A172 (cell line): ENCODE data around the gene PELI3. TPM values are rescaled to one million over a fixed set of nuclear protein-coding genes. Genes with fewer than 3 reads are reported as not detected.
A peak's percentile ranks its signal among the peaks of the same experiment; 100 is the strongest.
"Not testable (repeated sequence)": the region's sequence is repeated elsewhere in the genome, so short reads cannot be mapped to it uniquely, and the experiment has no call there.

Experiments
- DNase-seq: peaks from one replicate; pipeline ENCODE4 v3.0.0-alpha.2; 2015; ENCODE audit warnings: low spot score
- total RNA-seq: library from RNA; depleted of rRNA; stranded (reverse); fragments of >200 nt; shearing (Covaris generic); gene quantifications from 2 replicates; pipeline ENCODE4 v1.2.3, GENCODE V29; 2014; rRNA removed

The PELI3 gene, protein sequence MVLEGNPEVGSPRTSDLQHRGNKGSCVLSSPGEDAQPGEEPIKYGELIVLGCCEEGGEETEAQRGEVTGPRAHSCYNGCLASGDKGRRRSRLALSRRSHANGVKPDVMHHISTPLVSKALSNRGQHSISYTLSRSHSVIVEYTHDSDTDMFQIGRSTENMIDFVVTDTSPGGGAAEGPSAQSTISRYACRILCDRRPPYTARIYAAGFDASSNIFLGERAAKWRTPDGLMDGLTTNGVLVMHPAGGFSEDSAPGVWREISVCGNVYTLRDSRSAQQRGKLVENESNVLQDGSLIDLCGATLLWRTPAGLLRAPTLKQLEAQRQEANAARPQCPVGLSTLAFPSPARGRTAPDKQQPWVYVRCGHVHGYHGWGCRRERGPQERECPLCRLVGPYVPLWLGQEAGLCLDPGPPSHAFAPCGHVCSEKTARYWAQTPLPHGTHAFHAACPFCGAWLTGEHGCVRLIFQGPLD
- total RNA-seq = 13.3 and 16.1 TPM in 2 replicates

DNA sequence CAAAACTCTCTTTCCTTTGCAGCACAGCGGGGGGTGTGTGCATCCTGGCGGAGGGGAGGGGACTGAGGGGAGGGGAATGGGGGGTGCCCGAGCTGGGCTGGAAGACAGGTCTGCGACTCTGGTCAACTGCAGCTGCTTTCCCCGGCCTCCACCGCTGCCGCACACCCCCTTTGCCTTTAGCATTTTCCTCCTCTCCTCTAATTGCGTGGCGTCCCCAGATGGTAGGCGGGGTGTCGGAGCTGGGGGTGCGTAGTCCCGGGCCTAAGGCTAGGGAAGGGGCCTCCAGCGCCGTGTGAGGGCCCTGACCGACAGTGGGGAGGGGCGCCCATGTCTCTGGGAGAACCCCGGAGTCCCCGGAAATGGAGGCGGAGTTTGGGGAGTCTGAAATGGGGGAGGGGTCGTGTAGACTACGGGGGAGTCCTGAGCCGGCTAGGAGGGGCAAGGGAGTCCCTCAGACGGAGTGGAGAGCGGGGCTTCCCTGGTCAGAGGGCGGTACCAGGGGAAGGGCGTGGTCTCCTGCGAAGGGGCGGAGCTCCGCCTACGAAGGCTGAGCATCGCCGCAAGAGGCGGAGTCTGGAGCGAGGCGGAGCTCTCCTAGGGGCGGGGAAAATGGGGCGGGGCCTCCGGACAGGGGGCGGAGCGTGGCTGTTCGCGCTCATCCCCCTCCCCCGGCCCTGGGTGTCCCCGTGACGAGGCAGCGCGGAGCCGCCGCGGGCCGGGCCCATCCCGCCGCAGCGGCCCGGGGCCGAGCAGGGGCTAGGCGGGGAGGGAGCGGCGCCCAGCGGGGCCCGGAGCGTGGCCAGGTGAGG lies at the start of gene PELI3:
Gene PELI3, plus strand, starts transcription at position 681 of the 809 bp plus-strand sequence. CDS start 1,224 bp downstream, outside the sequence.
- DNase-seq = peak; percentile 79

DNA sequence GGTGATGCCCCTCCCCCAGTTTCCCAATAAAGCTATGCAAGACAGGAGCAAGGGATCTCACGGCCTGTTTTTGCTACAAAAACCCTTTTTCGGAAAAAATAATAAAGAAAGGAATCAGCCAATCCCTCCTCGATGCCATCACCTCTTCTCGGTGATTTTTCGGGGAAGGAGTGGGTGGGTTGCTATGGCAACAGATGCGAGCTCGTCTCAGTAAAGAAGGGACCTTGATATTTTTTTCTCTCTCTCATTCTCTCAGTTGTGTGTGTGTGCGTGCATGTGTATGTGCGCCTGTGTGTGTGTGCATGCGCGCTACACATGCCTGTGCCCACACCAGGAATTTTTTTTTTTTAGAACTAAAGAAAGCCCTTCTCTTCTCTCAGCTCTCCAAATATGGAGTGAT lies 49.7 kb upstream of the PELI3 start:
- no peak for DNase-seq

DNA sequence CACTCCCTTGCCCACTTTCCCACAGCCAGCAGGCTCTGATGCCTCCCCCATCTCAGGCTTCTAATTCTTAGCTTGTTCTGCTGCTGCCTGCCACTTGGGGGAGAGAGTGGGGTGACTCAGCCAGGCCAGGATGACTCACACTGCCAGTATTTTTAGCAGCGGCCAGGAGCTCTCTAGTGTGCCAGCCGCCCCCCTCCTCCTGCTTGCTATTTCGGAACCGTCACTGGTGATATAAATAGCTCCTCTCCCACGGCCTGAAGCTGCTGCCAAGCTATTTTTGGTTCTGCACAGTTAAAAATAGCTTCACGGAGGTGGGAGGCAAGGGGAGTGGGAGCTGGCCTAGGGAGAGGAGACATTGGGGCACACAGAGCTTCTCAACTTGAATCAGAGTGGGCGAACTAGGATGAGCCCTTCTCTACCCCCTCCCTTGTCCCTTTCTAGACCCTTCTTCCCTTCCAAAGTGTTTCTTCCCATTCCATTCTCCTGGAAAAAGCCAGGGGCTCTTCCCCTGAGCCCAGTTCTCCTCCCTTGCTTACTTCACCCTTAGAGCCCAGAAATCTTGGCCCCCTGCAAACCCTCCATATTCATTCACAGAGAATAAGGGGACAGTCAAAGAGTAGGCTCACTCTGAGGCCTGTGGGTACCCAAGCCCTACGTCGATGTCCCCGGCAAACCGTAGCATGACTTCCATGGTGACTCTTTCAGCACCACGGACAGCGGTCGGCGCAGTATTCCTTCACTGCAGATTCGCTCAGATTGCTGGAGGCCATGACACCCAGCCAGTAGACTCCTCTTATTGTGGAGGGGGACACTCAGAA lies 48.3 kb upstream of the PELI3 start:
- peak; percentile 96 for DNase-seq

DNA sequence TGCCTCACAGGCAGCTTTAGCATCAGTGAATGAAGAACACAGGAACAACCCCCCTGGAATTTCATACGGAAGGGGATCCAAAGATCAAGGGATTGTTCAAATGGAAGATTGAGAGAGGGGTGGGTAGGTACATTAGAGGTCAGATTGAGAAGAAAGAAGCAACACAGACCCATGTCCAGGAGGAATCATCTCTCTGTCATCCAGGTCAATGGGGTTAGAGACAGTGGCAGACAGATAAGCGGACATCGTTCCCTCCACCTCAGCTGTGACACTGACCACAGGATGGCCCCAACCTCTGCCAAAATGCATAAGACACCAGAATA lies 47.8 kb upstream of the PELI3 start:
- DNase-seq = no peak

DNA sequence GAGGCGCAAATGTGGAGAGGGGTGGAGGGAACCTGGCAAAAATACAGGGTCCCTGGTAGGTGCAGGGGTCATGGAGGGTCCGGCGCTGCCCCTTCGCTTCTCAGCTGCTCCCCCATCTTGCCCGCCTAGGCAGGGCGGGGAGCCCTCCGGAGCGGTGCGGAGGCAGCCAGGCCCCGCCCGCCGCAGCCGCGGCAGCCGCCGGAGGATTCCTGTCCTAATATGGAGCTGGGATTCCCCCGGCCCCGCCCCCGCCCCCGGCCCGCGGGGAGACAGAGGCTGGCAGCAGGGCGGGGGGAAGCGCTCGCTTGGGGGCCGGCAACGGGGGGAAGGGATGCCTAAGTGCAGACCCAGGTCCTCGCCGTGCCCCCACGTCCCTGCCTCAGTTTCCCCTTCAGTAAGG lies 46.9 kb upstream of the PELI3 start:
- DNase-seq = no peak

DNA sequence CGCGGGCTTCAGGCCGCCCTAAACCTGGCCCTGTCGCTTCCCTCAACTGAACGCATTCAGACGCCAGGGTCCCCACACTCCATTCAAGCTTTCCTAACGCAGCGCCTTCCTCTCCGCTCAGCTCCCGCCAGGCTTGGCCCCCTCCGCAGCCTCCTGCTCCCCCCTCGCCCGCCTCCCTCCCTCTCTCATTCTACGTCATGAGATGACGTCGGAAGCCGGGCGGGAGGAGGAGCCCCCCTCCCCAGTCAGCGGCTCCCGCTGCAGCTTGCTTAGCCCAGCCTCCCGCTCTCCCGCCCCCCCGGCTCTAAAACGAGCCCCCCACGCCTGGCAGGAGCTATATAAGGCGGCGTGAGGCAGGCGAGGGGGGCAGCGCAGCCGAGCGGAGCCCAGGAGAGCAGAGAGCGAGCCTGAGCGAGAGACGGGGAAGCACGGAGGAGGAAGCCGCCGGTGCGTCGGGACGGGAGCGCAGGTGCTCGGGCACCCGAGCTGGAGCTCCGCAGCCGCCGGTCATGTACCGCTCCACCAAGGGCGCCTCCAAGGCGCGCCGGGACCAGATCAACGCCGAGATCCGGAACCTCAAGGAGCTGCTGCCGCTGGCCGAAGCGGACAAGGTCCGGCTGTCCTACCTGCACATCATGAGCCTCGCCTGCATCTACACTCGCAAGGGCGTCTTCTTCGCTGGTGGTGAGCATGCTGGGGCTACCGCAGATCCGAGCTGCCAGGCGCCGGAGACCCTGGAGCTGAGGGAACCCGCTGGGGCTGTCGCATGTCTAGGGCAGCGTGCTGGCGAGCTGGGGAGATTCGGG lies 45.8 kb upstream of the PELI3 start, which contains the start of gene NPAS4:
Gene NPAS4, plus strand, starts transcription at position 365 of the 806 bp plus-strand sequence. Its CDS starts 145 bp downstream, at position 510.
- no peak for DNase-seq

DNA sequence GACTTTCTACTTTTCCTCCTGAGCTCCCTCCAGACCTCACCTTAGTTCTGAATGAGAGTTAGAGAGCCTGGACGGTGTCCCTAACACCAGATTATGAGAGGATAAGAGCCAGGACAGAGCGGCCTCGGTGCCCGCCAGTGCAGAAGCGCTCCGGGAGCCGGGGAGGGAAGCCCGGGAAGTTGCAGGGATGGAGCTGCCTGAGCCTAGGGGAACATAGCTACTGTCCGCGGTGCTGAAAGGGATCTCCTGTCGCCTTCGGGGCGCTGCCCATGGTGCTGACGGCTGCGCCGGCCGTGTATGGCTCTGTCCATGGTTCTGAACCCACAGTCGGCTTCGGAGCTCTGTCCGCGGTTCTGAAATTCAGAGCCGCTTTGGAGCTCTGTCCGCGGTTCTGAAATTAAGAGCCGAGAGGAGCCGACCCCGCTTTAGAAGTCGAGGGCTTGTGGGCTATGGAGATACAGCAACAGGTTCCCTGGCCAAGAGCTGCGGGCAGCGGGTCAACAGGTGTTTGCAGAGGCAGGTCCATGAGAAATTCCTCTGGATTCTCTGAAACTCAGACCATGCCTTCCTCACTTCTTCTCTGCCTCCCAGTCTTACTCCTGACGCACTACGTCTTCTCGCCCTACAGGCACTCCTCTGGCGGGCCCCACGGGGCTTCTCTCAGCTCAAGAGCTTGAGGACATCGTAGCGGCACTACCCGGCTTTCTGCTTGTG lies 45.1 kb upstream of the PELI3 start:
- DNase-seq = peak; percentile 67

DNA sequence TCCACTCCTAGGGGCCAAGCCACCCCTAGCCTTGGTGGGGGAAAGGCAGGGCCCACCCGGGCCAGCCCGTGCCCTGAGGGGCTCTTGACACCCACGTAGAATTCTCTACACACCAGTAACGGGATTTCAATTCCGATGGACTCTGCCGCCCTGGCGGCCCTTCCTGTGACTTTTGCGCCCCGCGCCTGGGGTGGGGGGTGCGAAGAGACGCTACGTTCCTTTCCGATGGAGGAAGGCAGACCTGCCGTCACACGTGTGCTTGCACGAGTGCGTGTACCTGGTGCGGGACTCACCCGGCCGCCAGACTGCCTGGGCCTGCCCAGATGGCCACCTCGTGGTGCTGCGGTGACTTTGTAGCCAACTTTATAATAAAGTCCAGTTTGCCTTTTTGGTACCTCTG lies 40.4 kb upstream of the PELI3 start:
- no peak for DNase-seq

DNA sequence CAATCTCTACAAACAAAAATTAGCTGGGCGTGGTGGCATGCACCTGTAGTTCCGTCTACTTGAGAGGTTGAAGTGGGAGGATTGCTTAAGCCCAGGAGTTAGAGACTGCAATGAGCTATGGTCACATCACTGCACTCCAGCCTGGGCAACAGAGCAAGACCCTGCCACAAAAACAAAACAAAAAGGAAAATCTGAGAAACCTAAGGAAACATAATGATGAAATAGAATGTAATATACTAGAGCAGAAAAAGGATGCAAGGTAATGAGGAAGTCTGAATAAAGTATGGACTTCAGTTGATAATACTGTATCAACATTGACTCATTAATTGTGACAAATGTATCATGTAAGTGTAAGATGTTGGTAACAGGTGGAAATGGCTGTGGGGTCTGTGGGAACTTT lies 37.8 kb upstream of the PELI3 start:
- no peak for DNase-seq

DNA sequence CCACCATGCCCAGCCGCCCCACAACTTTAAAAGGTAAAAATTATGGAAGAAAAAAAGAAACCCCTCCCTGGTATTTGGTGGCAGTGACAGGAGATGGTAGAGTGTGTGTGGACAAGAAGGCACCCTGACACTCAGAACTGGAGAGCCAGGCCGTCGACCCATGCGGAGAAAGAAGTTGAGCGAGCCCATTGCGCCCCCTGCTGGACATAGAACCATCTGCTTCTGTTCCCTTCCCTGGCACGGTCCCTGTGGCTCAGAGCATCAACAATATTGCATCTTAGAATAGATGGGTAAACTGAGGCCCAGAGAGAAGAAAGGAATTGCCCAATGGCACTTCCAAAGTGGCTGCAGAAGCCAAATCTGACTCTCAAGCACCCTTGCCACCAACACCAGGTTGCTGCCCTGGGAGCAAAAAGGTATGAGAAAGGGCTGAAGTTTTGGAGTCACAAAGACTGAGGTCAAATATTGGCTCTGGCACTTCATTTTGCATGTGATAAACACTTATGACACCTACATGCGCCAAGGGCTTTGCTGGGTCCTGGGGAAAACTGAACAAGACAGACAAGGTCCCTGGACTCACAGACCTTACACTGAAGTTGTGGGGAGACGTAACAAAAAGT lies 36.6 kb upstream of the PELI3 start:
- peak; percentile 66 for DNase-seq

DNA sequence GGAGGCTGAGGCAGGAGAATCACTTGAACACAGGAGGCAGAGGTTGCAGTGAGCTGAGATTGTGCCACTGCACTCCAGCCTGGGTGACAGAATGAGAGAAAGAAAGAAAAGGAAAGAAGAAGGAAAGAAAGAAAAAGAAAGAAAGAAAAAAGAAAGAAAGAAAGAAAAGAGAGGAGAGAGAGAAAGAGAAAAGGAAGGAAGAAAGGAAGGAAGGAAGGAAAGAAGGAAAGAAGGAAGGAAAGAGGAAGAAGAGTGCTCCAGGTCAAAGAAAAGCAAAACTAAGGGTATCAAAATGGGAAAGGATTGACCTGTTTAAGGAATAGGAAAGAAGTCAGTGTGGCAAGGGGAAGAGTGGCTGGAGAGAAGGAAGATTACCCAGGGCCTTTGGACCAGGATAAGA lies 35.4 kb upstream of the PELI3 start:
- not testable (repeated sequence) for DNase-seq

DNA sequence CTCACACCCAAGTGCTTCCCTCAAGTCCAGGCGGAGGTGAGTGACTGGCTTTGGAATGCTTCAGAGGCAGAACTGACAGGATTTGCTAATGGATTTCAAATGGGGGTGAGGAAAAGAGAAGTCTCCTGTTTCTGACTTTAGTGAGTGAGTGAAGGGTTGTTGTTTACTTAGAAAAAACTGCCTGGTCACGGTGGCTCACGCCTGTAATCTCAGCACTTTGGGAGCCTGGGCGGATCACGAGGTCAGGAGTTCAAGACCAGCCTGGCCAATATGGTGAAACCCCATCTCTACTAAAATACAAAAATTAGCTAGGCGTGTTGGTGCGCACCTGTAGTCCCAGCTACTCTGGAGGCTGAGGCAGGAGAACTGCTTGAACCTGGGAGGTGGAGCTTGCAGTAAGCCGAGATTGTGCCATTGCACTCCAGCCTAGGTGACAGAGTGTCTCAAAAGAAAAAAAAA lies 34.8 kb upstream of the PELI3 start:
- not testable (repeated sequence) for DNase-seq

DNA sequence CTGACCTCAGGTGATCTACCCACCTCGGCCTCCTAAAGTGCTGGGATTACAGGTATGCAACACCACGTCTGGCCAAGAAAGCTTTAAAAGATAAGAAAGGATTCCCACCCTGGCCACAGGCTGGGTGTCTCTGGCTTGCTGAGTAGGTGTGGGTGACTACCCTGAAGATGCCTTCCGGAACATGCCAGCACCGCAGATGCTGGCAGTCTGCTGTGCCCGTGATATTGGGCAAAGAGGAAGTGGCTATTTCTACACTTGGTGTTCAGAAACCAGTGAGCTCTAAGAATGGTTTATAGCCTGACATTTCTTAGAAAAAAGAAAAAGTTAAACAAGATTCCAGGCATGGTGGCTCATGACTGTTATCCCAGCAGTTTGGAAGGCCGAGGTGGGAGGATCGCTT lies 34.1 kb upstream of the PELI3 start:
- DNase-seq = no peak

DNA sequence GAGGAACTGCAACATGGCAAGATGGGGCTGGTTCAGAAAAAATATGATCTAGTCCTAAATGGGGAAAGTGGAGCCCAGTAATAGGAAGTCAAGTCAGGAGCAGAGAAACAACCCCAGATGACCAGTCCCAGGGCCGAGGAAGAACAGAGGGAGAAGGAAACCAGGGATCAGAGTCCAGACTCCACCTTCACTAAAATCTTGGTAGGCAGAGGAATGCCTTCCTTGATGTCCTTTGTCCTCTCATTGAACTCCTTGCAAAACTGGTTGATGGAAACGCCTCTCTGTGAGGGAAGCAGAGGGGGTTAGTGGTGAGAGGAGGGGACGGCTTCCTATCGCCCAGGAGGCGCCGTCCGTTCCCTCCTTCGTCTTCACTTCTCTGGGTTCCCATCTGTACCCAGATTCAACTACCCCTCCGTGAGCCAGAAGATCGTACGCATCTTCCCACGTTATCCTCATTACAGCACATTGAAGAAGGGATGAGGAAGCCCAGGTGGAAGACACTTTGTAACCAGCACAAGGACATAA lies 28.7 kb upstream of the PELI3 start:
- DNase-seq = peak; percentile 5

DNA sequence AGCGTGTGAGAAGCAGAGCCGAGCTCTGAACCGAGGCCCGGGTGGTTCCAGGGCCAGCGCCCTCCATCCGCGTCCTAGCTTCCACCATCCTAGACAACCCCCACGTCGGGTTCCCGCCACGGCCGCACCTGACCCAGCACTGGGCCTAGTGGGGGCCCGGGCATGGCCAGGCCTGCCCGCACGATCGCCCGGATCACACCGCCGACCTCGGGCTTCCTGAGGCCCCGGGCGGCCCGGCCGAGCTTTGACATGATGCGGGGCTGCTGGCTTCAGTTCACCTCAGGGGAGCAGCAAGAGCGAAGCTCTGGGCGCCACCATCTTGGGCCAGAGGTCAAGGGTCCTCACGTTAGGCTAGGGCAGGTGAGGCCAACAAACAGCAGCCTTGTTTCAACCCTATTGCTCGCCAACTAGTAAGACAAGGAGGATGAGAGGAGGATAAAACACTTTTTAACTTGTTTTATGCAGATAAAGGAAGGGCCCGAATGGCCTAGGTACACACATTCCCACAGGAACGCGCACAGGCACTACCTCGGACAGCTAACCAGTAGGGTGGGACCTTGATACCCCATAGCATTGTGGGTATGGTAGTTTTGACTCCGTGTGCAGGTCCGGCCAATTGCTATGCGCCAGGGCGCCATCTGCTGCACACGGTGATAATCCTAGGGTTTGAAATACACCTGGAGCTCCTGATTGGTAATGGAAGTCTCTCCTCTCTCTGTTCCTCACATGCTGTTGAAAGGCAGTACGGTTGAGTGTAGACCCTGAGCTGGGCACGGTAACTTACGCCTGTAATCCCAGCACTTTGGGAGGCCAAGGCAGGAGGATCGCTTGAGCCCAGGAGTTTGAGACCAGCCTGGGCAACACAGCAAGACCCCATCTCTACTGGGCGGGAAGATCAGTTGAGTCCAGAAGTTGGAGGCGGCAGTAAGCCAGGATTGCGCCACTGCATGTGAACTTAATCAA lies 27.9 kb upstream of the PELI3 start, which contains the start of gene MRPL11:
Gene MRPL11, minus strand, starts transcription at position 345 of the 963 bp plus-strand sequence. Its CDS starts 94 bp downstream, at position 251.
- peak; percentile 90 for DNase-seq

DNA sequence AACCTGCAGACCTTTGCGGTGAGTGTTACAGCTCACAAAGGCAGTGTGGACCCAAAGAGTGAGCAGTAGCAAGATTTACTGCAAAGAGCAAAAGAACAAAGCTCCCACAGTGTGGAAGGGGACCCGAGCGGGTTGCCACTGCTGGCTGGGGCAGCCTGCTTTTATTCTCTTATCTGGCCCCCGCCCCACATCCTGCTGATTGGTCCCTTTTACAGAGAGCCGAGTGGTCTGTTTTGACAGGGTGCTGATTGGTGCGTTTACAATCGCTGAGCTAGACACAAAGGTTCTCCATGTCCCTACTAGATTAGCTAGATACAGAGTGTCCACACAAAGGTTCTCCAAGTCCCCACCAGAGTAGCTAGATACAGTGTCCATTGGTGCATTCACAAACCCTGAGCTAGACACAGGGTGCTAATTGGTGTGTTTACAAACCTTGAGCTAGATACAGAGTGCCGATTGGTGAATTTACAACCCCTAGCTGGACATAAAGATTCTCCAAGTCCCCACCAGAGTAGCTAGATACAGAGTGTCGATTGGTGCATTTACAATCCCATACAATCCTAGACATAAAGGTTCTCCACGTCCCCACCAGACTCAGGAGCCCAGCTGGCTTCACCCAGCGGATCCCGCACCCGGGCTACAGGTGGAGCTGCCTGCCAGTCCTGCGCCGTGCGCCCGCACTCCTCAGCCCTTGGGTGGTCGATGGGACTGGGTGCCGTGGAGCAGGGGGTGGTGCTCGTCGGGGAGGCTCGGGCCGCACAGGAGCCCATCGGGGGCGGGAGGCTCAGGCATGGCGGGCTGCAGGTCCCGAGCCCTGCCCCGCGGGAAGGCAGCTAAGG lies 26.4 kb upstream of the PELI3 start:
- not testable (repeated sequence) for DNase-seq

DNA sequence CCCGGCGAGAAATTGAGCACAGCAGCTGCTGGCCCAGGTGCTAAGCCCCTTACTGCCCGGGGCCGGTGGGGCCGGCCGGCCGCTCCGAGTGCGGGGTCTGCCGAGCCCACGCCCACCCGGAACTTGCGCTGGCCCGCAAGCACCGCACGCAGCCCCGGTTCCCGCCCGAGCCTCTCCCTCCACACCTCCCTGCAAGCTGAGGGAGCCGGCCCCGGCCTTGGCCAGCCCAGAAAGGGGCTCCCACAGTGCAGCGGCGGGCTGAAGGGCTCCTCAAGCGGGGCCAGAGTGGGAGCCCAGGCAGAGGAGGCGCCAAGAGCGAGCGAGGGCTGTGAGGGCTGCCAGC lies 25.8 kb upstream of the PELI3 start:
- DNase-seq = not testable (repeated sequence)
